CD4-positive, alpha-beta T cell (primary cell): Measurements from ENCODE around the gene FNDC3B. TPM values are rescaled to one million over a fixed set of nuclear protein-coding genes. Genes with fewer than 3 reads are reported as not detected.
A peak's percentile ranks its signal among the peaks of the same experiment; 100 is the strongest.

Experiments used
- ATAC-seq: fragments of 200-7000 bp; cut with Tn5 transposase; one replicate; pipeline ENCODE4 v1.10.0; 2022; ENCODE audit warnings: mild to moderate bottlenecking; ENCODE audit not compliant: poor library complexity
- CTCF ChIA-PET: fragments of 350-600 bp; sonication (Branson Sonifier 250); formaldehyde crosslinking; loops from one replicate; lab custom pipeline; 2021; ENCODE audit warnings: antibody characterized with exemption, inconsistent platforms; lab: Charles Lee
- POLR2A ChIA-PET: fragments of 350-600 bp; sonication (Branson Sonifier 250); formaldehyde crosslinking; loops from one replicate; lab custom pipeline; 2021; ENCODE audit warnings: antibody characterized with exemption, inconsistent platforms; lab: Charles Lee
- DNase-seq, 14 experiments: peaks; one replicate each; pipeline ENCODE4 v3.0.0-alpha.2; 2013 to 2020; ENCODE audit warnings: mixed read lengths in 2 of 14
- H3K27ac ChIP-seq, 2 donors: one replicate each; pipeline versions ENCODE4 v1.5.1 to v1.7.0; 2013; ENCODE audit warnings: low read length in 2 of 2, low read depth in 1 of 2, mild to moderate bottlenecking in 1 of 2
- H3K27me3 ChIP-seq, 2 experiments: 1 replicate in 1 of 2; 2 replicates in 1 of 2; pipeline versions ENCODE4 v1.6.1 to v1.7.0; 2013; ENCODE audit warnings: low read length in 2 of 2, control low read depth in 1 of 2, mild to moderate bottlenecking in 1 of 2, moderate library complexity in 1 of 2; ENCODE audit not compliant: insufficient read depth in 2 of 2, control insufficient read depth in 1 of 2
- H3K36me3 ChIP-seq: one replicate; pipeline ENCODE4 v1.6.1; 2013; ENCODE audit warnings: low read length, control low read depth; ENCODE audit not compliant: insufficient read depth
- H3K4me1 ChIP-seq: one replicate; pipeline ENCODE4 v1.6.1; 2013; ENCODE audit warnings: low read length, control low read depth; ENCODE audit not compliant: insufficient read depth
- H3K4me3 ChIP-seq: one replicate; pipeline ENCODE4 v1.5.1; 2013; ENCODE audit warnings: mild to moderate bottlenecking, low read length, moderate library complexity
- H3K9me3 ChIP-seq, 2 experiments: 1 replicate in 1 of 2; 2 replicates in 1 of 2; pipeline versions ENCODE4 v1.6.1 to v1.7.0; 2013; ENCODE audit warnings: low read length in 2 of 2, mild to moderate bottlenecking in 2 of 2, control low read depth in 1 of 2, moderate library complexity in 1 of 2; ENCODE audit not compliant: control insufficient read depth in 1 of 2, insufficient read depth in 1 of 2
- H3K27ac Mint-ChIP-seq: one replicate; pipeline ENCODE4 v1.8.0; 2020; ENCODE audit warnings: mixed read lengths
- H3K27me3 Mint-ChIP-seq: one replicate; pipeline ENCODE4 v1.8.0; 2021; ENCODE audit warnings: mixed read lengths
- H3K36me3 Mint-ChIP-seq: one replicate; pipeline ENCODE4 v1.8.0; 2021; ENCODE audit warnings: low read depth, mixed read lengths
- H3K4me1 Mint-ChIP-seq: one replicate; pipeline ENCODE4 v1.8.0; 2021; ENCODE audit warnings: low read depth, mixed read lengths
- H3K4me3 Mint-ChIP-seq: one replicate; pipeline ENCODE4 v1.8.0; 2020; ENCODE audit warnings: mild to moderate bottlenecking, mixed read lengths
- H3K9me3 Mint-ChIP-seq: one replicate; pipeline ENCODE4 v1.8.0; 2020; ENCODE audit warnings: mixed read lengths
- CTCF ChIP-seq: fragments of 200-600 bp; IDR thresholded peaks from one replicate; pipeline ENCODE4 v1.8.0; 2022; ENCODE audit warnings: antibody characterized with exemption, mild to moderate bottlenecking
- intact Hi-C, 2 experiments: fragments of 100-400 bp; cut with DNase I in 1 of 2; cut with micrococcal nuclease in 1 of 2; formaldehyde crosslinking; loops; one replicate each; pipeline versions ENCODE4 v1.15.1 to v1.9.0; 2023 to 2025; cut with DNase I, micrococcal nuclease
- total RNA-seq, 174 experiments: library from RNA in 2 of 174; stranded (reverse) in 2 of 174; gene quantifications; one replicate each; pipeline ENCODE4 v1.2.3 and lab custom pipeline; 2021 to 2026

FNDC3B gene
- total RNA-seq, 2 experiments from 2014 or later, result 26.1 to 28.7 TPM

DNA sequence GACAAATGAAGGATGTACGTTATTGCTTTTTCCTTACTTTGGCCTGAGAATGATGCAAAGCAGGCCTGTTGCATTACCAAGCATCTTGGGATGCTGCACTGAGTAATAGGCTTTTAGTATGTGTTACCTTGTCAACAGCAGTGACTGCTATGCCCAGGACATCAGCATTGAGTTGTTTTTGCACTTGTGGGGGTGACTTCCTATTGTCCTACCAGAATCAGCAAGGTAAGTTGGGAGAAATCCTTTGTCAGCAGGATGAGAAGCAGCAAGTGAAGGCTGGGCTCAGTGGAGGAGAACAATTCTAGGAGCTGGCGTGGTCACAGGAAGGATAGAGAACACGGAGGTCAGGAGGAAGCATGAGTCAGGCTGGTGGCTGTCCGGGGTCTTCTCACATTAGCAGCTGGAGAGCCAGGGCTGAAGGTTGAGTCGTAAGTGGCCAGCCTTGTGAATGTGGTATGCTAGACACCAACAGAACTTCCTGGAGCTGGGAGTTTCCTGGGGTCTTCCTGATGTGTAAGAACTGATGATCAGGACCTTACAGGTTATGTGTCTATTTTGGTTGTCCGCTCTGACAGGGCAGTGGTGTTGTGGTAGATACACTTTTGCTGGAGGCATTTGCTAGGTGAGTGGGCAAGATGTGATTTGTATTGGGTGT is 142.7 kb downstream of the FNDC3B start:
- H3K27me3 Mint-ChIP-seq, result no peaks in the 10 kb centered on the region
- peaks cover 9% of the 10 kb centered on the region for H3K4me1 Mint-ChIP-seq
- Histone ChIP-seq H3K9me3 (peaks cover 0 to 3% of the 10 kb centered on the region in 2 experiments), H3K4me1 (no peaks in the 10 kb centered on the region), H3K27me3 (no peaks in the 10 kb centered on the region), H3K36me3 (no peaks in the 10 kb centered on the region), H3K4me3 (no peak overlapping the region), H3K27ac (no peak overlapping the region)
- H3K4me3 Mint-ChIP-seq, result no peak overlapping the region
- no peak for ATAC-seq
- POLR2A ChIA-PET, result no interaction called here
- TF ChIP-seq CTCF, result no peak
- H3K9me3 Mint-ChIP-seq, result peaks cover 2% of the 10 kb centered on the region
- no peak overlapping the region for H3K27ac Mint-ChIP-seq
- intact Hi-C loops, result no loop called here
- CTCF ChIA-PET, result interaction anchor here (1.6 kb wide), 1 partner anchor 19 kb away, joined by 3 read pairs; no protein-coding TSS in a partner anchor
- peaks cover 2% of the 10 kb centered on the region for H3K36me3 Mint-ChIP-seq
- DNase-seq, result peak in 2 of 14 experiments; percentile 27 to 38

GRCh38 chr3:172182797-172183196 is 143.4 kb downstream of the FNDC3B start:
- ChIA-PET CTCF (interaction anchor here (1.6 kb wide), 1 partner anchor 20 kb away, joined by 3 read pairs; no protein-coding TSS in a partner anchor), POLR2A (no interaction called here)
- no peak overlapping the region for H3K4me3 Mint-ChIP-seq
- no peak for TF ChIP-seq CTCF
- peaks cover 9% of the 10 kb centered on the region for H3K4me1 Mint-ChIP-seq
- Histone ChIP-seq H3K9me3 (peaks cover 0 to 3% of the 10 kb centered on the region in 2 experiments), H3K4me1 (no peaks in the 10 kb centered on the region), H3K27me3 (no peaks in the 10 kb centered on the region), H3K4me3 (no peak overlapping the region), H3K27ac (no peak overlapping the region), H3K36me3 (no peaks in the 10 kb centered on the region)
- ATAC-seq (no peak), DNase-seq (no peak)
- peaks cover 2% of the 10 kb centered on the region for H3K9me3 Mint-ChIP-seq
- no peaks in the 10 kb centered on the region for H3K27me3 Mint-ChIP-seq
- intact Hi-C loops, result no loop called here
- H3K27ac Mint-ChIP-seq, result no peak overlapping the region
- H3K36me3 Mint-ChIP-seq, result no peaks in the 10 kb centered on the region

GRCh38 chr3:172184106-172184822 is 144.9 kb downstream of the FNDC3B start:
- H3K36me3 ChIP-seq, result no peaks in the 10 kb centered on the region
- Mint-ChIP-seq H3K36me3 (no peaks in the 10 kb centered on the region), H3K4me3 (no peak overlapping the region), H3K4me1 (peaks cover 9% of the 10 kb centered on the region), H3K27me3 (no peaks in the 10 kb centered on the region), H3K9me3 (no peaks in the 10 kb centered on the region), H3K27ac (no peak overlapping the region)
- POLR2A ChIA-PET, result no interaction called here
- DNase-seq (no peak), ATAC-seq (no peak)
- no peaks in the 10 kb centered on the region for H3K27me3 ChIP-seq
- H3K9me3 ChIP-seq, result peaks cover 0 to 3% of the 10 kb centered on the region in 2 experiments
- H3K4me1 ChIP-seq, result no peaks in the 10 kb centered on the region
- no peak for TF ChIP-seq CTCF
- CTCF ChIA-PET, result interaction anchor here (1.2 kb wide), 1 partner anchor 149 kb away, joined by 3 read pairs; no protein-coding TSS in a partner anchor
- intact Hi-C loops, result no loop called here
- no peak overlapping the region for H3K4me3 ChIP-seq
- H3K27ac ChIP-seq, result no peak overlapping the region
